ENCODE measurements around the gene SIRPG. TPM values are rescaled to one million over a fixed set of nuclear protein-coding genes. Genes with fewer than 3 reads are reported as not detected.

Gene SIRPG
- total and polyA plus RNA-seq, 2 of the 13 experiments (the other 11 are each of a cell fraction or from before 2014, with no cell fraction given), result not detected

DNA sequence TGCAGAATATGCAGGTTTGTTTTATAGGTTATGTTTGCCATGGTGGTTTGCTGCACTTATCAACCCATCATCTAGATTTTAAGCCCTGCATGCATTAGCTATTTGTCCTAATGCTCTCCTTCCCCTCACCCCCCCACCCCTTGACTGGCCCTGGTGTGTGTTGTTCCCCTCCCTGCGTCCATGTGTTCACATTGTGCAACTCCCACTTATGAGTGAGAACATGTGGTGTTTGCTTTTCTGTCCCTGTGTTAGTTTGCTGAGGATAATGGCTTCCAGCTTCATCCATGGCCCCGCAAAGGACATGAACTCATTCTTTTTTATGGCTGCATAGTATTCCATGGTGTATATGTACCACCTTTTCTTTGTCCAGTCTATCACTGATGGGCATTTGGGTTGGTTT, 18.9 kb downstream of the SIRPG start (continued):
- TF ChIP-seq, protein P1, sequence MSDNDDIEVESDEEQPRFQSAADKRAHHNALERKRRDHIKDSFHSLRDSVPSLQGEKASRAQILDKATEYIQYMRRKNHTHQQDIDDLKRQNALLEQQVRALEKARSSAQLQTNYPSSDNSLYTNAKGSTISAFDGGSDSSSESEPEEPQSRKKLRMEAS (IDR thresholded peaks at IDR 0.05), result 0 out of 2 replicates have a peak, but pooled peaks have one; percentile 16
- TF ChIP-seq ZMYM3 (CRISPR knock-in tag; IDR thresholded peaks at IDR 0.05) (peak; percentile 34; the same call in 1 of the 2 replicates), CEBPG (CRISPR knock-in tag; IDR thresholded peaks at IDR 0.05) (peak; percentile 72)

DNA sequence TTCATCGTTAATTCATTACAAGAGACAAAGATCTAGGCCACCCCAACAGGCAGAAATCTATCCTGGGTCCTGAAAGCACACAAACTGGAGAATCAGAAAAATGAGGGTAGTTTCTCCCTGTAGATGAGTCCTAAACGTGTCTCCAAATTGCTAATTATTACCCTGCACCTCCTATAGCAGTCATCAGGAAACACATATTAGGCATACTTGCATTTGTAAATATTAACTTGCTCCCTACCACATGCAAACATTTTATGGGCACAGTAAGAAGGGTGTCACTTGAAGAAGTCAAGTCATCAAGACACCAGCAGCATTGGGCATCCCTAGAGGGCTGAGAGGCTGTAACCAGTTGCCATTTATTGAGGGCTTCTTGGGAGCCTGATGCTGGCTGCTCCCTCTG, 19.8 kb downstream of the SIRPG start:
- H3K27ac ChIP-seq (ENCODE audit: extremely low read length, insufficient read depth, low read length), result no peak overlapping the region
- ChIA-PET CTCF (ENCODE audit: low intra/inter-chr PET ratio, low total read pairs) (no interaction called here), POLR2A (no interaction called here)
- no peak overlapping the region for H3K9ac ChIP-seq (ENCODE audit: insufficient read depth, low read depth, low read length)
- in situ Hi-C loops (cut with HindIII; ENCODE audit: extremely low pct_ligation_motif_present, low pct_unique_long_range_greater_than_20kb) (no loop called here), intact Hi-C loops (cut with micrococcal nuclease; ENCODE audit: unreplicated experiment) (no loop called here)
- DNase-seq (ENCODE audit: low spot score) (no peak), ATAC-seq (no peak), FAIRE-seq (no peak)
- H3K9me3 ChIP-seq (ENCODE audit: low read length), result no peaks in the 10 kb centered on the region
- H3K4me1 ChIP-seq (ENCODE audit: insufficient read depth, low read length), result peaks cover 41% of the 10 kb centered on the region
- WGBS (ENCODE audit: low lambda C conversion rate), result 29% methylated on average over 2 of the region's 2 CpGs
- no peak overlapping the region for H3K4me2 ChIP-seq (ENCODE audit: low read depth, low read length)
- no peak overlapping the region for H3K4me3 ChIP-seq (replicated peaks in 1 of 3; ENCODE audit: insufficient read depth in 1 of 3, low read depth in 2 of 3, low read length in 3 of 3)
- H2AFZ ChIP-seq (ENCODE audit: low read length), result no peak overlapping the region
- H3K79me2 ChIP-seq (ENCODE audit: insufficient read depth, low read length), result no peaks in the 10 kb centered on the region
- TF ChIP-seq, protein P2, sequence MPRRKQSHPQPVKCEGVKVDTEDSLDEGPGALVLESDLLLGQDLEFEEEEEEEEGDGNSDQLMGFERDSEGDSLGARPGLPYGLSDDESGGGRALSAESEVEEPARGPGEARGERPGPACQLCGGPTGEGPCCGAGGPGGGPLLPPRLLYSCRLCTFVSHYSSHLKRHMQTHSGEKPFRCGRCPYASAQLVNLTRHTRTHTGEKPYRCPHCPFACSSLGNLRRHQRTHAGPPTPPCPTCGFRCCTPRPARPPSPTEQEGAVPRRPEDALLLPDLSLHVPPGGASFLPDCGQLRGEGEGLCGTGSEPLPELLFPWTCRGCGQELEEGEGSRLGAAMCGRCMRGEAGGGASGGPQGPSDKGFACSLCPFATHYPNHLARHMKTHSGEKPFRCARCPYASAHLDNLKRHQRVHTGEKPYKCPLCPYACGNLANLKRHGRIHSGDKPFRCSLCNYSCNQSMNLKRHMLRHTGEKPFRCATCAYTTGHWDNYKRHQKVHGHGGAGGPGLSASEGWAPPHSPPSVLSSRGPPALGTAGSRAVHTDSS (CRISPR knock-in tag; conservative IDR thresholded peaks at IDR 0.05), result no peak
- TF ChIP-seq POLR2AphosphoS2 (IDR thresholded peaks at IDR 0.05; ENCODE audit: low read depth, low read length), result no peak
- no peak for TF ChIP-seq NR2C2 (CRISPR knock-in tag; IDR thresholded peaks at IDR 0.05; ENCODE audit: borderline replicate concordance)
- H4K20me1 ChIP-seq (ENCODE audit: insufficient read depth, low read length), result no peaks in the 10 kb centered on the region
- BruUV-seq (replicated peaks), result no TSS peak
- H3K27me3 ChIP-seq (ENCODE audit: control insufficient read depth in 1 of 2, insufficient read depth in 2 of 2, low read length in 2 of 2), result no peaks in the 10 kb centered on the region
- no peaks in the 10 kb centered on the region for H3K36me3 ChIP-seq (replicated peaks in 1 of 2; ENCODE audit: control insufficient read depth in 1 of 2, insufficient read depth in 2 of 2, low read length in 2 of 2)
